IPS-18a (cell line): ENCODE data around the gene ADPRS.

ENCODE experiments used
- H3K27ac ChIP-seq: one replicate; pipeline ENCODE4 v1.5.1; 2013; ENCODE audit warnings: low read length
- H3K27me3 ChIP-seq: one replicate; pipeline ENCODE4 v1.6.1; 2013; ENCODE audit warnings: mild to moderate bottlenecking, low read length; ENCODE audit not compliant: control insufficient read depth, insufficient read depth
- H3K36me3 ChIP-seq: one replicate; pipeline ENCODE4 v1.6.1; 2013; ENCODE audit warnings: low read depth, low read length; ENCODE audit not compliant: control insufficient read depth
- H3K4me1 ChIP-seq: one replicate; pipeline ENCODE4 v1.6.1; 2013; ENCODE audit warnings: low read depth, low read length; ENCODE audit not compliant: control insufficient read depth
- H3K4me3 ChIP-seq: one replicate; pipeline ENCODE4 v1.5.1; 2013; ENCODE audit warnings: low read length
- H3K9ac ChIP-seq: one replicate; pipeline ENCODE4 v1.6.1; 2013; ENCODE audit warnings: mild to moderate bottlenecking, low read length, moderate library complexity
- H3K9me3 ChIP-seq: one replicate; pipeline ENCODE4 v1.6.1; 2013; ENCODE audit warnings: low read depth, low read length; ENCODE audit not compliant: control insufficient read depth

Gene ADPRS

DNA sequence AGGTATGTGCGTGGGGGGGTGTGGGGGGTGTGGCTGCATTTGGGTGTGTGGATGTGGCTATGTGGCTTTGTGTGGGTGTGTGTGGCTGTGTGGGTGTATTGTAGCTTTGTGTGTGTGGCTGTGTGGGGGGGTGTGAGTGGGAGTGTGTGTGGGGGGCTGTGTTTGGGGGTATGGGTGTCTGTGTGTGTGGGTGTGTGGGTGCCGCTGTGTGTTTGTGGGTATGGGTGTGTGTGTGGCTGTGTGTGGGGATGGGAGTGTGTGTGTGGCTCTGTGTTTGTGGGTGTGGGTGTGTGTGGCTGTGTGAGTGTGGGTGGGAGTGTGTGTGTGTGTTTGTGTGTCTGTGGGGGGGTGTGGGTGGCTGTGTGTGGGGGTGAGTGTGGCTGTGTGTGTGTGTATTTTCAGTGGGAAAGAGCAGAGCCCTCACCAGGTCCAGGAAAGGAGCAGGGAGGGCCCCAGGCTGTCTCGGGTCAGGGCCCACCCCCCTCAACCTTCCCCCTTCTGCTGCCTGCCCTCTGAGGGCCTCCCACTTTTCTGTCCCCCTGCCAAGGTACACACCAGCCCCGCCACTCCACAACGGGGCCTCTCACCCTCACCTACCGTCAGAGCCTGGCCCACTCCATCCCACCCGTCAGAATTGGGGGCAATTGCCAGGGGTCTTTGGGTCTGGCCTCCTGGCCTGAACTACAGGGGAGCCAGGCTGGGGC is 38.3 kb downstream of the ADPRS start:
- Histone ChIP-seq H3K9ac (no peak overlapping the region), H3K9me3 (no peaks in the 10 kb centered on the region), H3K4me1 (no peaks in the 10 kb centered on the region), H3K4me3 (no peak overlapping the region), H3K27ac (no peak overlapping the region), H3K36me3 (no peaks in the 10 kb centered on the region), H3K27me3 (peaks cover 39% of the 10 kb centered on the region)

DNA sequence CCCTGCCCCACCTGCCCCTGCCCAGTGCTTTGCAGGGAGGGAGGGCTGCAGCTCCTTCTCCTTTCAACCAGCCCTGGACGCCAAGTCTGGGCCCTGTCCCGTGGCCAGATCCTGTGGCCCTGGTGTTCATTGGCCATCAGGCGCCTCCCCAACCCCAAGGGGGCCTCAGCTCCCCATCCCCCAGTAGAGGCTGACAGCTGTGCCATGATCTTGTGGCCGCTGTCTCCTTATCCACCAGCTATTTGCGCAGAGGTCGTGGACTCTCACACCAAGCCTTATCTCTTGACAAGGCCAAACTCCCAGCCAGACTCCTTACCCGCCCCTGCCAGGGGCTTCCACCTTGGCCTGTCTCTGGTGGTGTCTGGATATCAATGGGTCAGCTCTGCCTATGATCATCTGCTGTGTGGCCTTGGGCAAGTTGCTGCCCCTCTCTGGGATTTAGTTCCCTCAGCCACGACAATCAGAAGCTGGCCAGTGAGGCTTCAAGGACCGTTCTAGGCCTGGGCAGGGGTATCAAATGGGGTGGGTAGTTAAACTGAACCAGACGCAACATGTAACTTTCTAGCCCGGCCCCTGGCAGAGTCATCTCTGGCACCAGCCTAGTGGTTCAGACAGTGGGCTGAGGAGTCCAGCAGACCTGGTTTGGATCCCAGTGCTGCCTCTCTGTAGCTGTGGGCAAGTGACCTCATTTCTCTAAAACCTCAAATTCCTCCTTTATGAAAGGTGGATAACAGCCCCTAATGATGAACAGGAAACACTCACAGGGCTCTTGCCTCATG is 39.6 kb downstream of the ADPRS start:
- Histone ChIP-seq H3K27ac (no peak overlapping the region), H3K4me3 (no peak overlapping the region), H3K36me3 (no peaks in the 10 kb centered on the region), H3K9me3 (no peaks in the 10 kb centered on the region), H3K4me1 (no peaks in the 10 kb centered on the region), H3K27me3 (peaks cover 30% of the 10 kb centered on the region), H3K9ac (no peak overlapping the region)

- no peaks in the 10 kb centered on the region for H3K36me3 ChIP-seq
- H3K4me3 ChIP-seq, result no peak overlapping the region
- H3K27ac ChIP-seq, result no peak overlapping the region
- H3K9me3 ChIP-seq, result no peaks in the 10 kb centered on the region
- no peaks in the 10 kb centered on the region for H3K4me1 ChIP-seq
- H3K27me3 ChIP-seq, result peaks cover 25% of the 10 kb centered on the region
- no peak overlapping the region for H3K9ac ChIP-seq
Observed at GRCh38 chr1:36128905-36129206, 40.2 kb downstream of the ADPRS start.

GRCh38 chr1:36132029-36132428 is 43.3 kb downstream of the ADPRS start:
- H3K9me3 ChIP-seq, result no peaks in the 10 kb centered on the region
- H3K4me1 ChIP-seq, result no peaks in the 10 kb centered on the region
- H3K4me3 ChIP-seq, result no peak overlapping the region
- H3K36me3 ChIP-seq, result peaks cover 5% of the 10 kb centered on the region
- no peak overlapping the region for H3K9ac ChIP-seq
- no peaks in the 10 kb centered on the region for H3K27me3 ChIP-seq
- no peak overlapping the region for H3K27ac ChIP-seq

GRCh38 chr1:36133484-36133883 is 44.8 kb downstream of the ADPRS start:
- Histone ChIP-seq H3K27ac (no peak overlapping the region), H3K4me3 (no peak overlapping the region), H3K27me3 (no peaks in the 10 kb centered on the region), H3K9me3 (no peaks in the 10 kb centered on the region), H3K9ac (no peak overlapping the region), H3K36me3 (peaks cover 13% of the 10 kb centered on the region), H3K4me1 (no peaks in the 10 kb centered on the region)

DNA sequence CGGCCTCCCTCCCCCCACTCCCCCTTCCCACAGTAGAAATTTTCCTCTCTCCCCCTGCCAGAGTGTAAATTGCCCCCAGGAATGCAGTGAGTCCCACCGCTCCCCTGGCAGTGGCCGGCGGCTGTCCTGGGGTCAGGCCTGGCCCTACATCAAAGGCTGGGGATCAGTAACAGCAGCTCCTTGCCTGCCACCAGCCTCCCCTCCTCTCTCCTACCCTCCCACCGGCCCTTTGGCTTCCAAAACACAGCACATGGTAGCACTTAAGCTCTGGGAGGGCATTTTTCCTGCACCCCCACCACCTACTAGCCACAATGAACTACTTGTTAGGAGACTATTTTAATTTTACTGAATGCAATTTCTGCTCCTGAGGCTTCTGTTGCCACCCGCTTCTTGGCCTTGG is 45.3 kb downstream of the ADPRS start:
- Histone ChIP-seq H3K27ac (no peak overlapping the region), H3K9ac (no peak overlapping the region), H3K4me3 (no peak overlapping the region), H3K27me3 (no peaks in the 10 kb centered on the region), H3K36me3 (peaks cover 13% of the 10 kb centered on the region), H3K4me1 (no peaks in the 10 kb centered on the region), H3K9me3 (no peaks in the 10 kb centered on the region)

DNA sequence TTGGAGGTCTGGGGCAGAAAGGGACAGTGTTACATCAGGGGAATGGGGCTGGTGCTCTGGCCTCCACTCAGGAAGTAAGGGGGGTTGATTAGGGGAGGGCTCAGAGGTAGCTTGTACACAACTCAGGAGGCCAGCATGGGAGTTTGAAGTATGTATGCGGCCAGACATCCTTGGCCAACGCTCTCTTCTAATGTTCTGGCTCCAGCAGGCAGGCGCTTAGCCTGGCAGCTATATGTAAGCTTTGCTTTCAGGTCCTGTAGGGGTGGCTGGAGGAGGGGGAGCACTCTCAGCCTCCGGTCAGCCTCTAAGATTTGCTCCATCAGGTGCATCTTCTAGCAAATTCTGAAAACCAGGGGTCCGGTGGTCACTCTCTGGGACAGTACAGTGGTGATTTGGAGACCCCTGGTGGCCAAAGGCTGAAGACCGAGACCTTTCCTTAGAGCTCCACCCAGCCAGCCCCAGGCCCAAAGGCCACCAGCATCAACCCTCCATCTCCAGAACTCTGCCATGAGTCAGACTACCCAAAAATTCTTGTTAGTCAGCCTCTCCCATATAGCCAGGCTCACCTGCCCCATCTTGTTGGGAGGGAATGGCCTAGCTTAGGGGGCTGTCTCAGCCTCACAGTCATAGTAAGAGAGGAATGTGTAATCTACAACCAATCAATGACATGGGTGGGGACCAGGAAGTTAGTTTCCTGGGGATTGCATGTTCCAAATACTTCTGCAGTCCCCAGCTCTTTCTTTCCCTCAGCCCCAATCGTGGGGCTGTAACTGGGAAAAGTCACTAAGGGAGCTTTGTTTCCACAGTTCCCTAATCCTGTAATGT is 46.0 kb downstream of the ADPRS start:
- Histone ChIP-seq H3K36me3 (peaks cover 18% of the 10 kb centered on the region), H3K27ac (no peak overlapping the region), H3K27me3 (no peaks in the 10 kb centered on the region), H3K4me1 (no peaks in the 10 kb centered on the region), H3K9me3 (no peaks in the 10 kb centered on the region), H3K4me3 (no peak overlapping the region), H3K9ac (no peak overlapping the region)

DNA sequence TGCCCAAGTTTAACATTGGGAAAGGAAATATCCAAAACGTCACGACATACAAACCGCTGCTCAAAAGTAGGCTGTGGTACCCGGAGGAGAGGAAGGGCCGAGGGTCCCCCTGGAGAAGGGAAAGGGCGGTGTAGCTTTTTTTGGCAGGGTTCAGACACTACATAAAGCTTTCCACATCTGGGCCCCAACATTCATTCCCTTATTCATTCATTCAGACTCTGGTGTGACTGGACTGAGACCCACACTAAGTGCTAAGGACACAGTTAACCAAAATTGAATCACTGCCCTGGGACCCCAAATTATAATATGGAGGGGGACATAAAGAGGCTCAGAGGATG is 46.6 kb downstream of the ADPRS start:
- peaks cover 22% of the 10 kb centered on the region for H3K36me3 ChIP-seq
- H3K4me3 ChIP-seq, result no peak overlapping the region
- H3K27me3 ChIP-seq, result no peaks in the 10 kb centered on the region
- H3K9me3 ChIP-seq, result no peaks in the 10 kb centered on the region
- H3K27ac ChIP-seq, result no peak overlapping the region
- no peaks in the 10 kb centered on the region for H3K4me1 ChIP-seq
- H3K9ac ChIP-seq, result no peak overlapping the region

DNA sequence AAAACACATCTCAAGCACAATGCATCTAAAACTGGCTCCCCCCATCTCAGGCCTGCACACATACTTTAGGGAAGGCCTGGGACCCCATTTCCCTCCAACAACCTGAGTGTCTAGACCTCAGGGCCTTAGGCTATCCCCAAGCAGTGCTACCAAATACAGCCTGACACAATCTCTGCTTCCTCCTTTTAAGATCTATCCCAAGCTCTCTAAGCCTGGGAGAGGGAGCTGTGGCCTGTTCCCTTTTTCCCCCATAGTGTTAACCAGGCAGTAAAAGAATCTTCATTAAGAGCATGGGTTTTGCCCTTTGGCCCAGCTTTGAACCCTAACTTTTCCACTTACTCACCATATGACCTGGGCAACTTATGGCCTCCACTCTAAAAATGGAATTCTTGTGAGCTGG is 47.1 kb downstream of the ADPRS start:
- Histone ChIP-seq H3K27ac (no peak overlapping the region), H3K9ac (no peak overlapping the region), H3K36me3 (peaks cover 22% of the 10 kb centered on the region), H3K4me3 (no peak overlapping the region), H3K27me3 (no peaks in the 10 kb centered on the region), H3K4me1 (no peaks in the 10 kb centered on the region), H3K9me3 (no peaks in the 10 kb centered on the region)

- H3K9ac ChIP-seq, result no peak overlapping the region
- no peaks in the 10 kb centered on the region for H3K4me1 ChIP-seq
- H3K36me3 ChIP-seq, result peaks cover 22% of the 10 kb centered on the region
Observed at GRCh38 chr1:36136535-36136934, 47.8 kb downstream of the ADPRS start.

GRCh38 chr1:36137226-36137625 is 48.5 kb downstream of the ADPRS start:
- Histone ChIP-seq H3K9me3 (no peaks in the 10 kb centered on the region), H3K9ac (no peak overlapping the region), H3K36me3 (peaks cover 22% of the 10 kb centered on the region), H3K27ac (no peak overlapping the region), H3K4me1 (no peaks in the 10 kb centered on the region), H3K4me3 (no peak overlapping the region), H3K27me3 (no peaks in the 10 kb centered on the region)

More at GRCh38 chr1:36136535-36136934, 47.8 kb downstream of the ADPRS start:
- no peaks in the 10 kb centered on the region for H3K9me3 ChIP-seq
- H3K27me3 ChIP-seq, result no peaks in the 10 kb centered on the region
- no peak overlapping the region for H3K4me3 ChIP-seq
- H3K27ac ChIP-seq, result no peak overlapping the region
